HG03378 (cell line): ENCODE results near the gene SLC22A16.
"Not testable (repeated sequence)": the region's sequence is repeated elsewhere in the genome, so short reads cannot be mapped to it uniquely, and the experiment has no call there.

Experiments used
- ATAC-seq: cut with Tn5 transposase; IDR thresholded peaks from one replicate; pipeline ENCODE4 v1.9.1; 2021; ENCODE audit warnings: mild to moderate bottlenecking, moderate library complexity; ENCODE audit not compliant: unreplicated experiment

SLC22A16 gene

GRCh38 chr6:110476046-110476849 is at the start of gene SLC22A16:
Gene SLC22A16 (minus strand): TSS chr6:110476613. CDS start chr6:110476574, 39 bp downstream.
- no peak for ATAC-seq

- ATAC-seq = no peak
Observed at GRCh38 chr6:110525001-110525400, 48.6 kb upstream of the SLC22A16 start.

GRCh38 chr6:110524305-110524704 is 47.9 kb upstream of the SLC22A16 start:
- ATAC-seq = no peak

GRCh38 chr6:110523451-110524021 is 47.1 kb upstream of the SLC22A16 start:
- ATAC-seq = no peak

- ATAC-seq = no peak
Observed at GRCh38 chr6:110522427-110522826, 46.0 kb upstream of the SLC22A16 start.

GRCh38 chr6:110520992-110521543 is 44.7 kb upstream of the SLC22A16 start:
- no peak for ATAC-seq

GRCh38 chr6:110520209-110520965 is 44.0 kb upstream of the SLC22A16 start:
- ATAC-seq = no peak

GRCh38 chr6:110517601-110518281 is 41.3 kb upstream of the SLC22A16 start:
- ATAC-seq = no peak

- no peak for ATAC-seq
Observed at GRCh38 chr6:110517034-110517433, 40.6 kb upstream of the SLC22A16 start.

GRCh38 chr6:110514818-110515217 is 38.4 kb upstream of the SLC22A16 start:
- no peak for ATAC-seq

GRCh38 chr6:110512991-110513390 is 36.6 kb upstream of the SLC22A16 start:
- no peak for ATAC-seq

- ATAC-seq = not testable (repeated sequence)
Observed at GRCh38 chr6:110512549-110512948, 36.1 kb upstream of the SLC22A16 start.

- no peak for ATAC-seq
Observed at GRCh38 chr6:110511401-110511800, 35.0 kb upstream of the SLC22A16 start.

GRCh38 chr6:110509617-110510241 is 33.3 kb upstream of the SLC22A16 start:
- no peak for ATAC-seq

GRCh38 chr6:110504891-110505290 is 28.5 kb upstream of the SLC22A16 start:
- ATAC-seq = not testable (repeated sequence)

GRCh38 chr6:110495949-110496348 is 19.5 kb upstream of the SLC22A16 start:
- no peak for ATAC-seq

- no peak for ATAC-seq
Observed at GRCh38 chr6:110493253-110493800, 16.9 kb upstream of the SLC22A16 start.

- ATAC-seq = no peak
Observed at GRCh38 chr6:110492584-110492983, 16.2 kb upstream of the SLC22A16 start.

GRCh38 chr6:110491644-110492317 is 15.4 kb upstream of the SLC22A16 start:
- ATAC-seq = no peak

- ATAC-seq = no peak
Observed at GRCh38 chr6:110491299-110491643, 14.9 kb upstream of the SLC22A16 start.
